ENCODE measurements around the gene GRM8. TPM values are rescaled to one million over a fixed set of nuclear protein-coding genes. Genes with fewer than 3 reads are reported as not detected.

GRM8 gene
- polyA plus RNA-seq, 1 donor (not counting 4 experiments of a cell fraction or from before 2014, with no cell fraction given): not detected

GRCh38 chr7:126699707-126700106, 553.0 kb downstream of the GRM8 start:
- no peak overlapping the region for H3K27ac ChIP-seq (ENCODE audit: control insufficient read depth, insufficient read depth, low read length)
- no peaks in the 10 kb centered on the region for H3K9me1 ChIP-seq (ENCODE audit: control insufficient read depth, extremely low read depth, insufficient read depth, low read length)
- no peak for DNase-seq (ENCODE audit: low read depth, low spot score)
- no peaks in the 10 kb centered on the region for H3K9me3 ChIP-seq (ENCODE audit: control insufficient read depth, low read depth, low read length)
- no peaks in the 10 kb centered on the region for H4K20me1 ChIP-seq (ENCODE audit: control insufficient read depth, extremely low read depth, insufficient read depth, low read length)
- no peak for TF ChIP-seq EZH2 (IDR thresholded peaks at IDR 0.05; ENCODE audit: low read length)
- TF ChIP-seq CTCF (optimal IDR thresholded peaks at IDR 0.05 in 1 of 3, IDR thresholded peaks at IDR 0.05 in 1 of 3, conservative IDR thresholded peaks at IDR 0.05 in 1 of 3; ENCODE audit: extremely low read depth in 1 of 3, insufficient read depth in 2 of 3, low read length in 3 of 3): peak in 1 of 3 experiments; percentile 12
- no peak for FAIRE-seq
- no peaks in the 10 kb centered on the region for H3K79me2 ChIP-seq (ENCODE audit: control insufficient read depth, insufficient read depth, low read length)
- no peak overlapping the region for H3K9ac ChIP-seq (ENCODE audit: control insufficient read depth, extremely low read depth, insufficient read depth, low read length)
- no peak overlapping the region for H3K4me3 ChIP-seq (ENCODE audit: control insufficient read depth in 2 of 3, extremely low read depth in 1 of 3, insufficient read depth in 2 of 3, low read depth in 1 of 3, low read length in 3 of 3)
- no peaks in the 10 kb centered on the region for H3K27me3 ChIP-seq (ENCODE audit: control insufficient read depth, extremely low read depth, insufficient read depth, low read length)
- no peak overlapping the region for H3K4me2 ChIP-seq (ENCODE audit: control insufficient read depth, extremely low read depth, insufficient read depth, low read depth, low read length)
- dilution Hi-C loops (cut with MboI; ENCODE audit: extremely low pct_ligation_motif_present, low sequenced_read_pairs): no loop called here
- H3K36me3 ChIP-seq (ENCODE audit: control insufficient read depth in 2 of 2, extremely low read depth in 1 of 2, insufficient read depth in 2 of 2, low read length in 2 of 2): no peaks in the 10 kb centered on the region
- H2AFZ ChIP-seq (ENCODE audit: control insufficient read depth, low read length): no peak overlapping the region
- peaks cover 44% of the 10 kb centered on the region for H3K4me1 ChIP-seq (ENCODE audit: control insufficient read depth, extremely low read depth, insufficient read depth, low read length)

GRCh38 chr7:126698909-126699308, 553.8 kb downstream of the GRM8 start:
- dilution Hi-C loops (cut with MboI; ENCODE audit: extremely low pct_ligation_motif_present, low sequenced_read_pairs): no loop called here
- no peaks in the 10 kb centered on the region for H3K9me3 ChIP-seq (ENCODE audit: control insufficient read depth, low read depth, low read length)
- no peaks in the 10 kb centered on the region for H3K27me3 ChIP-seq (ENCODE audit: control insufficient read depth, extremely low read depth, insufficient read depth, low read length)
- H3K9ac ChIP-seq (ENCODE audit: control insufficient read depth, extremely low read depth, insufficient read depth, low read length): no peak overlapping the region
- no peaks in the 10 kb centered on the region for H3K36me3 ChIP-seq (ENCODE audit: control insufficient read depth in 2 of 2, extremely low read depth in 1 of 2, insufficient read depth in 2 of 2, low read length in 2 of 2)
- TF ChIP-seq CTCF (optimal IDR thresholded peaks at IDR 0.05 in 1 of 3, IDR thresholded peaks at IDR 0.05 in 1 of 3, conservative IDR thresholded peaks at IDR 0.05 in 1 of 3; ENCODE audit: extremely low read depth in 1 of 3, insufficient read depth in 2 of 3, low read length in 3 of 3) (no peak), EZH2 (IDR thresholded peaks at IDR 0.05; ENCODE audit: low read length) (no peak)
- H3K4me2 ChIP-seq (ENCODE audit: control insufficient read depth, extremely low read depth, insufficient read depth, low read depth, low read length): peak overlapping the region; percentile 49
- no peaks in the 10 kb centered on the region for H3K79me2 ChIP-seq (ENCODE audit: control insufficient read depth, insufficient read depth, low read length)
- FAIRE-seq (no peak), DNase-seq (ENCODE audit: low read depth, low spot score) (no peak)
- no peak overlapping the region for H3K4me3 ChIP-seq (ENCODE audit: control insufficient read depth in 2 of 3, extremely low read depth in 1 of 3, insufficient read depth in 2 of 3, low read depth in 1 of 3, low read length in 3 of 3)
- H4K20me1 ChIP-seq (ENCODE audit: control insufficient read depth, extremely low read depth, insufficient read depth, low read length): no peaks in the 10 kb centered on the region
- H3K27ac ChIP-seq (ENCODE audit: control insufficient read depth, insufficient read depth, low read length): peak overlapping the region; percentile 45
- peak overlapping the region; percentile 12 for H2AFZ ChIP-seq (ENCODE audit: control insufficient read depth, low read length)
- H3K4me1 ChIP-seq (ENCODE audit: control insufficient read depth, extremely low read depth, insufficient read depth, low read length): peaks cover 44% of the 10 kb centered on the region
- H3K9me1 ChIP-seq (ENCODE audit: control insufficient read depth, extremely low read depth, insufficient read depth, low read length): no peaks in the 10 kb centered on the region
